GM12878 (cell line): ENCODE data around the gene SNX3. TPM values are rescaled to one million over a fixed set of nuclear protein-coding genes. Genes with fewer than 3 reads are reported as not detected.

ENCODE experiments used
- ATAC-seq: fragments of 200-7000 bp; cut with Tn5 transposase; 3 replicates; pipeline ENCODE4 v1.9.1; 2020; ENCODE audit warnings: mild to moderate bottlenecking, moderate library complexity
- BruUV-seq: library from RNA; stranded (reverse); fragments of 400-500 nt; replicated peaks from 2 replicates; lab custom pipeline; 2021; lab: Mats Ljungman, UMichigan
- CTCF ChIA-PET: fragments of 300-600 bp; sonication (Branson Sonifier 250); formaldehyde crosslinking; extraction: SDS; loops from one replicate; lab custom pipeline; 2021; ENCODE audit warnings: inconsistent platforms; lab: Yijun Ruan, JAX
- POLR2A ChIA-PET: fragments of 350-600 bp; formaldehyde crosslinking; extraction: SDS; loops from one replicate; lab custom pipeline; 2021; ENCODE audit warnings: inconsistent platforms; lab: Charles Lee
- RAD21 ChIA-PET: fragments of 300-600 bp; sonication (Branson Sonifier 250); formaldehyde crosslinking; loops from one replicate; lab custom pipeline; 2023; ENCODE audit warnings: antibody characterized with exemption; ENCODE audit not compliant: unreplicated experiment; lab: Charles Lee
- SMC1A ChIA-PET: fragments of 300-600 bp; sonication (Branson Sonifier 250); formaldehyde crosslinking; loops from one replicate; lab custom pipeline; 2023; ENCODE audit not compliant: unreplicated experiment, uncharacterized antibody; lab: Charles Lee
- DNase-seq: peaks from one replicate; pipeline ENCODE4 v3.0.0-alpha.2; 2011; ENCODE audit warnings: low read depth, low spot score
- FAIRE-seq: peaks from 3 replicates; lab custom pipeline; 2011; peaks lifted over from hg19 to GRCh38; lab: Jason Lieb, UNC
- H2AFZ ChIP-seq: 2 replicates; pipeline ENCODE4 v1.6.0; 2011; ENCODE audit warnings: low read depth, low read length, control low read depth; ENCODE audit not compliant: control insufficient read depth
- H3K27ac ChIP-seq: 2 replicates; pipeline ENCODE4 v1.5.1; 2011; ENCODE audit warnings: control low read depth; ENCODE audit not compliant: control insufficient read depth, insufficient read depth
- H3K27me3 ChIP-seq, 2 experiments: replicated peaks in 1 of 2; 2 replicates each; pipeline versions ENCODE4 v1.6.0 to v1.6.1; 2011; ENCODE audit warnings: low read length in 1 of 2; ENCODE audit not compliant: control insufficient read depth in 2 of 2, insufficient read depth in 2 of 2
- H3K36me3 ChIP-seq, 2 experiments: 2 replicates each; pipeline ENCODE4 v1.5.1; 2011; ENCODE audit warnings: low read length in 1 of 2; ENCODE audit not compliant: control insufficient read depth in 2 of 2, insufficient read depth in 2 of 2
- H3K4me1 ChIP-seq: 2 replicates; pipeline ENCODE4 v1.6.1; 2011; ENCODE audit warnings: mild to moderate bottlenecking, low read length, moderate library complexity, mixed read lengths; ENCODE audit not compliant: control insufficient read depth, insufficient read depth
- H3K4me2 ChIP-seq: 2 replicates; pipeline ENCODE4 v1.6.0; 2011; ENCODE audit warnings: control low read depth; ENCODE audit not compliant: control insufficient read depth, insufficient read depth
- H3K4me3 ChIP-seq: fragments of 200-600 bp; sonication (generic); 2 replicates; pipeline ENCODE4 v1.5.1; 2016
- H3K79me2 ChIP-seq: 2 replicates; pipeline ENCODE4 v1.6.0; 2011; ENCODE audit warnings: low read length; ENCODE audit not compliant: control insufficient read depth, insufficient read depth
- H3K9ac ChIP-seq: 2 replicates; pipeline ENCODE4 v1.8.0; 2011; ENCODE audit warnings: low read length, control low read depth, mixed read lengths; ENCODE audit not compliant: control insufficient read depth, insufficient read depth
- H3K9me3 ChIP-seq: replicated peaks from 3 replicates; pipeline ENCODE4 v1.5.1; 2011; ENCODE audit warnings: mild to moderate bottlenecking, low read length; ENCODE audit not compliant: control insufficient read depth, insufficient read depth
- H4K20me1 ChIP-seq: 2 replicates; pipeline ENCODE4 v1.6.0; 2011; ENCODE audit not compliant: control insufficient read depth, insufficient read depth
- DPF2 ChIP-seq: fragments of 450-650 bp; IDR thresholded peaks from 2 replicates; pipeline ENCODE4 v1.6.1; 2017; ENCODE audit warnings: mild to moderate bottlenecking
- JUND ChIP-seq: IDR thresholded peaks from 2 replicates; pipeline ENCODE4 v1.6.1; 2012; ENCODE audit warnings: low read depth, mild to moderate bottlenecking, low read length, improper control_type of control experiment, moderate library complexity
- SUZ12 ChIP-seq: fragments of 200-600 bp; sonication (generic); IDR thresholded peaks from one replicate; pipeline ENCODE4 v1.6.1; 2018; ENCODE audit warnings: antibody characterized with exemption, mild to moderate bottlenecking; ENCODE audit not compliant: unreplicated experiment
- ZBTB4 ChIP-seq: fragments of 450-650 bp; formaldehyde crosslinking; IDR thresholded peaks from 2 replicates; pipeline ENCODE4 v1.4.0; 2022; ENCODE audit warnings: mild to moderate bottlenecking, moderate library complexity
- ZBTB40 ChIP-seq: fragments of 450-650 bp; IDR thresholded peaks from 2 replicates; pipeline ENCODE4 v1.6.1; 2016; ENCODE audit warnings: mild to moderate bottlenecking, moderate library complexity, borderline replicate concordance
- ZNF622 ChIP-seq: fragments of 450-650 bp; IDR thresholded peaks from 2 replicates; pipeline ENCODE4 v1.6.1; 2017; ENCODE audit warnings: mild to moderate bottlenecking, inconsistent platforms
- WGBS: methylation state at CpG from one replicate; pipeline ENCODE4 v1.1.6; 2016; ENCODE audit warnings: low lambda C conversion rate; ENCODE audit not compliant: insufficient replicate concordance, insufficient coverage; ENCODE audit errors: missing lambda C conversion rate; 5-methylcytosine and 5-hydroxymethylcytosine counted together
- in situ Hi-C: fragments of 300-500 bp; cut with MboI; formaldehyde crosslinking; loops from 9 replicates; pipeline ENCODE4 v1.14.3; 2018; ENCODE audit warnings: mixed read lengths
- intact Hi-C: fragments of 100-400 bp; cut with micrococcal nuclease; formaldehyde crosslinking; loops from one replicate; pipeline ENCODE4 v1.14.2; 2022; ENCODE audit not compliant: unreplicated experiment
- polyA plus RNA-seq, 11 experiments: library from polyadenylated mRNA; depleted of rRNA in 4 of 11; unstranded in 6 of 11; stranded (reverse) in 5 of 11; fragments of >200 nt; fragmentation: Nextera tagmentation in 4 of 11; fragmentation: Illumina TruSeq in 1 of 11; extraction: Ambion mirVana in 4 of 11; extraction: Trizol in 1 of 11; gene quantifications; 1 replicate in 1 of 11; 2 replicates in 10 of 11; pipeline versions ENCODE4 v1.2.1 to v1.2.3, GENCODE V29; 2011 to 2016; ENCODE audit warnings: inconsistent platforms in 2 of 11, missing spikeins in 2 of 11, low read depth in 1 of 11
- total RNA-seq, 4 experiments: library from RNA; depleted of rRNA in 3 of 4; stranded (reverse); fragments of >200 nt in 3 of 4; fragmentation: Illumina TruSeq in 1 of 4; extraction: Trizol in 1 of 4; gene quantifications; 2 replicates each; pipeline versions ENCODE4 v1.2.1 to v1.2.3, GENCODE V29; 2013 to 2021

The SNX3 gene
- total and polyA plus RNA-seq, 10 of the 15 experiments (the other 5 are each of a cell fraction or from before 2014, with no cell fraction given), result 43.7 to 297 (median 95.6) TPM

- CTCF ChIA-PET, result interaction anchor here (0.8 to 1.1 kb wide), 2 partner anchors 277 to 315 kb away, joined by 4 to 5 read pairs; no protein-coding TSS in a partner anchor
- 38% methylated on average over 43 of the region's 46 CpGs for WGBS
- no peak overlapping the region for H3K4me2 ChIP-seq
- SMC1A ChIA-PET, result interaction anchor here (0.5 to 1.4 kb wide), 3 partner anchors 24 to 315 kb away, joined by 3 read pairs; no protein-coding TSS in a partner anchor
- TF ChIP-seq DPF2 (no peak), ZBTB4 (CRISPR knock-in tag) (no peak), SUZ12 (peak; percentile 65), ZNF622 (no peak), JUND (no peak), ZBTB40 (no peak)
- intact Hi-C loops (no loop called here), in situ Hi-C loops (no loop called here)
- no peak overlapping the region for H3K9ac ChIP-seq
- POLR2A ChIA-PET, result no interaction called here
- H3K4me1 ChIP-seq, result no peaks in the 10 kb centered on the region
- no peak for FAIRE-seq
- no peaks in the 10 kb centered on the region for H3K79me2 ChIP-seq
- H3K27me3 ChIP-seq, result peaks cover 23 to 32% of the 10 kb centered on the region in 2 experiments
- RAD21 ChIA-PET, result no interaction called here
- no peak overlapping the region for H2AFZ ChIP-seq
- H3K9me3 ChIP-seq, result no peaks in the 10 kb centered on the region; the same call in 2 of the 3 replicates
- H3K36me3 ChIP-seq, result no peaks in the 10 kb centered on the region
- H3K4me3 ChIP-seq, result no peak overlapping the region
- DNase-seq, result no peak
- BruUV-seq, result no TSS peak
- H3K27ac ChIP-seq, result no peak overlapping the region
- H4K20me1 ChIP-seq, result no peaks in the 10 kb centered on the region
- no peak for ATAC-seq
Measured at GRCh38 chr6:108176281-108177089, 84.4 kb downstream of the SNX3 start.
